Esophagus squamous epithelium (tissue), 4 donors: Measurements from ENCODE around the gene DLG5.

Experiments
- CTCF ChIP-seq, 6 experiments: fragments of 450-650 bp in 4 of 6; fragments of 200-600 bp in 2 of 6; sonication (generic) in 2 of 6; IDR thresholded peaks; one replicate each; pipeline ENCODE4 v1.5.1; 2016 to 2019; ENCODE audit warnings: antibody characterized with exemption in 6 of 6, mild to moderate bottlenecking in 4 of 6, moderate library complexity in 4 of 6
- POLR2A ChIP-seq, 4 donors: fragments of 450-650 bp; IDR thresholded peaks; one replicate each; pipeline ENCODE4 v1.6.1; 2017; ENCODE audit warnings: antibody characterized with exemption in 4 of 4, mild to moderate bottlenecking in 4 of 4, moderate library complexity in 3 of 4

GRCh38 chr10:77922566-77923179, 3.9 kb downstream of the DLG5 start:
- TF ChIP-seq CTCF (IDR thresholded peaks at IDR 0.05): no peak
- no peak for TF ChIP-seq POLR2A (IDR thresholded peaks at IDR 0.05)
